ENCODE data around the gene PRKCA.
"Not testable (repeated sequence)": the region's sequence is repeated elsewhere in the genome, so short reads cannot be mapped to it uniquely, and the experiment has no call there.

Gene PRKCA

DNA sequence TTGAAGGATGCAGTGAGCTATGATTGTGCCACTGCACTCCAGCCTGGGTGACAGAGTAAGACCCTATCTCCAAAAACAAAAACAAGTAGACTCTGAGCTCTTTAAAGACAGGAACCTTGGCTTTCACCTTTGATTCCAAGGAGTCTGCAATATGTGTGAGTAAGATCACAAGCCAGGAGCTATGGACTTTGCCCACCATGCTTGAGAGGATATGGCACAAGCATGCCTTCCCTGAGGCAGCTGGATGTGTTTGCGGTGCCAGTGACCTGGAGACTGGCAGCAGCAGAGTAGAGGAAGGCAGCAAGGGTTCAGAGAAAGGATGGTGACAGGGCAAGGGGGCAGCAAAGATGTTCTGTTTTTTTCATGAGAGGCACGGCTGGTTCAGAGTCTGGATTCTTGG, 14.5 kb upstream of the PRKCA start:
- H3K4me3 ChIP-seq (ENCODE audit: low read length) = no peak overlapping the region
- TF ChIP-seq, protein P1, sequence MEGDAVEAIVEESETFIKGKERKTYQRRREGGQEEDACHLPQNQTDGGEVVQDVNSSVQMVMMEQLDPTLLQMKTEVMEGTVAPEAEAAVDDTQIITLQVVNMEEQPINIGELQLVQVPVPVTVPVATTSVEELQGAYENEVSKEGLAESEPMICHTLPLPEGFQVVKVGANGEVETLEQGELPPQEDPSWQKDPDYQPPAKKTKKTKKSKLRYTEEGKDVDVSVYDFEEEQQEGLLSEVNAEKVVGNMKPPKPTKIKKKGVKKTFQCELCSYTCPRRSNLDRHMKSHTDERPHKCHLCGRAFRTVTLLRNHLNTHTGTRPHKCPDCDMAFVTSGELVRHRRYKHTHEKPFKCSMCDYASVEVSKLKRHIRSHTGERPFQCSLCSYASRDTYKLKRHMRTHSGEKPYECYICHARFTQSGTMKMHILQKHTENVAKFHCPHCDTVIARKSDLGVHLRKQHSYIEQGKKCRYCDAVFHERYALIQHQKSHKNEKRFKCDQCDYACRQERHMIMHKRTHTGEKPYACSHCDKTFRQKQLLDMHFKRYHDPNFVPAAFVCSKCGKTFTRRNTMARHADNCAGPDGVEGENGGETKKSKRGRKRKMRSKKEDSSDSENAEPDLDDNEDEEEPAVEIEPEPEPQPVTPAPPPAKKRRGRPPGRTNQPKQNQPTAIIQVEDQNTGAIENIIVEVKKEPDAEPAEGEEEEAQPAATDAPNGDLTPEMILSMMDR (IDR thresholded peaks at IDR 0.05; ENCODE audit: insufficient read depth, low read depth, low read length, missing control alignments) = no peak
- DNase-seq (ENCODE audit: low read depth) = no peak

DNA sequence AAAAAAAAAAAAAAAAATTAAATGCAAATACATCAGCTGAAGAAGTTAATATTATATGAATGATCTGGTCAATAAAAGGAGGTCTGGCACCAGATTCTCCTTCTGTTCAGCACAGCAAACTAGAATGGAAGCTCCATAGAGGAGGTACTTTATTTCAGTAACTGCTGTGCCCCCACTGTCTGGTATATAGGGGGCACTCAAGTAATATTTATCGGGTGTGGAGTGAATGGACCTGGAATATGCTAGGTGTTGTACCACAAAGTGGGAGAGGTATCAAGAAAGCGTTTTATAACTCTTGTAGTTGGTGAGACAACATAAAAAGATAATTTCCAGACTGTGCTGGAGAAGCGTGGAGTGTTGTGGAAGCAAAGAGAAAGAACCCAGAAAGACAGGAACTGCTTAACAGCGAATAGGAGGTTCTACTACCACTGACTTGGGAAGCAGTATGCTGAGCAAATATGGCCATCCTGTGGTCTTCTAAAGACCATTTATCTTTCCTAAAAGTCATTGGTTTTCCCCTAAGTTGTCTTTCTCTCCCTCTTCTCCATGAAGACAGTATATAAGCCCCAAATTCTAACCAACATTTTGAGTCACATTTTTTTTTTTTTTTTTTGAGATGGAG, 12.2 kb upstream of the PRKCA start:
- DNase-seq (ENCODE audit: low read depth) = no peak
- TF ChIP-seq, protein P1 (IDR thresholded peaks at IDR 0.05; ENCODE audit: insufficient read depth, low read depth, low read length, missing control alignments) = no peak
- no peak overlapping the region for H3K4me3 ChIP-seq (ENCODE audit: low read length)

DNA sequence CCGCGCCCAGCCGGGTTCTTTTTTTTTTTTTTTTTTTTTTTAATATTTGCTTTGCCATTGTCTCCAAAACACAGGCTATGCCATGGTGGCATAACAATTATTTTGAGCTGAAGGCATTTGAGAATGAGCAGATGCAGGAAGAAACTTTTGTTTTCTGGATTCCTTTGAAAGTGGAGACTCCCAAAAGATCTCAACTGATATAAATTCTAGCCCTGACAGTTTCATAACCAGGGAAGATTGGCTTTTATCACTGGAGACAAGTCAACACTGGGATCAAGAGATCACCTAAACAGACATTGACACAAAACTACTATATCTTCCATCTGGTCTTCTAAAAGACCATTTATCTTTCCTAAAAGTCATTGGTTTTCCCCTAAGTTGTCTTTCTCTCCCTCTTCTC, 10.1 kb upstream of the PRKCA start:
- TF ChIP-seq, protein P1 (IDR thresholded peaks at IDR 0.05; ENCODE audit: insufficient read depth, low read depth, low read length, missing control alignments) = no peak
- H3K4me3 ChIP-seq (ENCODE audit: low read length) = no peak overlapping the region
- DNase-seq (ENCODE audit: low read depth) = no peak

DNA sequence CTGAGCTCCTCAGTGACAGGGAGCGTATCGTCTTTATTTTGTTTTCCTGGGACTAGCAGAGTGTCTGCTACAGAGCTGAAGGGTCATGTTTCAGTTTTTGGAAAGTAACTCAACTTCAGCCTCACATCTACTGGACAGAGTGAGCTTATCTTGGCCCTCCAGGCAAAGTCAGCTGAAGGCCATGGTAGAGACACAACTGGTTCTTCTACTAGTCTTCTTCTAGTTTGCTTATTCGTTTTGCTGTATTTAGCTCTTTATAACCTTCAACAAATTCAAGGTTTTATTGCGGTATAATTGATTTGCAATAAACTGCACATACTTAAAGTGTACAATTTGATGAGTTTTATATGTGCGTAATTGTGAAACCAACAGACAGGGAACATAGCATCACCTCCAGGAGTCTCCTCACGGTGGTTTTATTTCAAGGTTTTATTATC, 6.1 kb upstream of the PRKCA start:
- DNase-seq (ENCODE audit: low read depth) = no peak
- H3K4me3 ChIP-seq (ENCODE audit: low read length) = no peak overlapping the region
- TF ChIP-seq, protein P1 (IDR thresholded peaks at IDR 0.05; ENCODE audit: insufficient read depth, low read depth, low read length, missing control alignments) = no peak

DNA sequence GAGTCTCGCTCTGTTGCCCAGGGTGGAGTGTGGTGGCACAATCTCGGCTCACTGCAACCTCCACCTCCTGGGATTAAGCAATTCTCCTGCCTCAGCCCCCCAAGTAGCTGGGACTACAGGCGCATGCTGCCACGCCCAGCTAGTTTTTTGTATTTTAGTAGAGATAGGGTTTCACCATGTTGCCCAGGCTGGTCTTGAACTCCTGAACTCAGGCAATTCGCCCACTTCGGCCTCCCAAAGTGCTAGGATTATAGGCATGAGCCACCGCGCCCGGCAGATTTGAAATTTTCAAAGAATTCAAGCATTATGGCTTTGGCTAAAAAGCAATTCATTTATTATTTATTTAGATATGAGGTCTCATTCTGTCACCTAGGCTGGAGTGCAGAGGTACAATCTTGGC, 5.0 kb upstream of the PRKCA start:
- H3K4me3 ChIP-seq (ENCODE audit: low read length); DNase-seq (ENCODE audit: low read depth): not testable (repeated sequence)

DNA sequence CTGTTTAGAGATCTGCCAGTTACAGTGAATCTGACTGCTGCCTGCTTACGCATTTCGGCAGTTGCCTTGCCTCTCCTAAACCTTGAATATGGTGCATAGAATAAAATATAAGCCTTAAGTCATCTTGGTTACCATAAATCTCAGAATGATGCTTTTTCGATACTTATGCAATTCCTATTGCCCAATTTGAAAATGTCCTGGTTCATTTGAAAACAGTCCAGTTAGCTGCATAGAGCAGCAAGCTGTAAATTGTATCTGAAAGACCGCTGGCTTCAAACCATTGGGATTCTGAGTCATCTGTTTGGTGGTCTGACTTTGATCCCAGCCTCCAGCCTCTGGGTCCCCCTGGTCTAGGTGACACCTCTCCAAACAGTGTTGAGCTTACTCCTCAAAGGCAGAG, 2.7 kb upstream of the PRKCA start:
- TF ChIP-seq, protein P1 (IDR thresholded peaks at IDR 0.05; ENCODE audit: insufficient read depth, low read depth, low read length, missing control alignments) = no peak
- no peak overlapping the region for H3K4me3 ChIP-seq (ENCODE audit: low read length)
- DNase-seq (ENCODE audit: low read depth) = no peak

DNA sequence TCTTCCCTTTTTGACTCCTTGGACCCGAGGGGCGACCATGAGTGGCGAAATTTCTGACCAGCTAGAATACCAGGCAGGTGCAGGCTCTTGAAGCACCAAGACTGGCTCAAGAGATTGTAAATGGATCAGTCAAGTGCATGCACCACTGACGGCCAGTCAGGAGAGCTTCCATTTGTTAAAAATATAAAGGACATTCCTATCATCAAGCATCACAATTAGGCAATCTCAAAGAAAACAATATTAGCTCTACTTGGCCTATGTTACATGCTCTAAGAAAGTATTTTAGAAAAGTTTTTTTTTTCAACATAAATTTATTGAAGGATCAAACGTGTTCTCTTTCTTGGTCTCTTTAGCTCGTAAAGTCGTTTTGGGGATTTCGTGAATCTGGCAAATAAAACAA, 1.5 kb upstream of the PRKCA start:
- no peak overlapping the region for H3K4me3 ChIP-seq (ENCODE audit: low read length)
- DNase-seq (ENCODE audit: low read depth) = no peak
- TF ChIP-seq, protein P1 (IDR thresholded peaks at IDR 0.05; ENCODE audit: insufficient read depth, low read depth, low read length, missing control alignments) = no peak

Measured in epithelial cell of esophagus (primary cell).